ENCODE data around the gene AJAP1. TPM values are rescaled to one million over a fixed set of nuclear protein-coding genes. Genes with fewer than 3 reads are reported as not detected.

Gene AJAP1
- total and polyA plus RNA-seq, 10 of the 15 experiments (the other 5 are each of a cell fraction or from before 2014, with no cell fraction given): not detected

DNA sequence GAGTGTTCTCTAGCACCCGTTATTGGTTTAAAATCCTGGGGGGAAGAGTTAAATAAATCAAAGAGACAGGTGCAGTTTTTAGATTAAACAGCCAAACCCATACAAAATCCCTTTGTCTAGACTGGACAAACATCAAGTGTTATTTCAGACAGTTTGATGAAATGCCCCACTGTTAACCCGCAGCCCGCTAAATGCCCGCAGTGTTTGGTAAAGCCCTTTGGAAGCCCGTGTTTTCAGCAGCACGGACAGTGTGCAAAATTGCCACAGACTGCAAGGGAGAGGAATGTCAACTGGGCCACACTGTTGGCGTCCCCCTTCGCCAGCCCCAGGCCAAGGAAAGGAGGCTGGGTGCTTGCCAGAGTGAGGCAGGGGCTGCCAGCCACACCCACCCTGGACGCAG lies 26.6 kb downstream of the AJAP1 start:
- FAIRE-seq (no peak), DNase-seq (ENCODE audit: low read depth, low spot score) (no peak), ATAC-seq (no peak)
- in situ Hi-C loops (cut with MboI) (no loop called here), intact Hi-C loops (cut with micrococcal nuclease; ENCODE audit: unreplicated experiment) (no loop called here)
- Histone ChIP-seq H3K4me3 (no peak overlapping the region), H3K9ac (ENCODE audit: control insufficient read depth, insufficient read depth, low read length) (no peak overlapping the region), H3K27ac (ENCODE audit: control insufficient read depth, insufficient read depth) (no peak overlapping the region), H3K79me2 (ENCODE audit: control insufficient read depth, insufficient read depth, low read length) (no peaks in the 10 kb centered on the region), H3K36me3 (ENCODE audit: control insufficient read depth in 2 of 2, insufficient read depth in 2 of 2, low read length in 1 of 2) (no peaks in the 10 kb centered on the region), H3K9me3 (replicated peaks; ENCODE audit: control insufficient read depth, insufficient read depth, low read length) (no peaks in the 10 kb centered on the region), H3K27me3 (replicated peaks in 1 of 2; ENCODE audit: control insufficient read depth in 2 of 2, insufficient read depth in 2 of 2, low read length in 1 of 2) (no peaks in the 10 kb centered on the region), H4K20me1 (ENCODE audit: control insufficient read depth, insufficient read depth) (no peaks in the 10 kb centered on the region), H3K4me1 (ENCODE audit: control insufficient read depth, insufficient read depth, low read length) (no peaks in the 10 kb centered on the region), H2AFZ (ENCODE audit: control insufficient read depth, low read depth, low read length) (no peak overlapping the region), H3K4me2 (ENCODE audit: control insufficient read depth, insufficient read depth) (no peak overlapping the region)
- WGBS (ENCODE audit: insufficient coverage, insufficient replicate concordance, low lambda C conversion rate, missing lambda C conversion rate): 19% methylated on average over 9 of the region's 9 CpGs
- ChIA-PET POLR2A (no interaction called here), CTCF (interaction anchor here (0.6 kb wide), 1 partner anchor 29 kb away, joined by 4 read pairs; no protein-coding TSS in a partner anchor), RAD21 (ENCODE audit: unreplicated experiment) (no interaction called here), SMC1A (ENCODE audit: uncharacterized antibody, unreplicated experiment) (no interaction called here)
- TF ChIP-seq STAT1 (conservative IDR thresholded peaks at IDR 0.05) (no peak), RAD51 (IDR thresholded peaks at IDR 0.05) (no peak), MTA3 (IDR thresholded peaks at IDR 0.05; ENCODE audit: borderline replicate concordance, low read length) (no peak), YY1 (IDR thresholded peaks at IDR 0.05; ENCODE audit: low read depth, low read length) (no peak), SMC3 (IDR thresholded peaks at IDR 0.05; ENCODE audit: borderline replicate concordance, low read length) (no peak), MYB (IDR thresholded peaks at IDR 0.05; ENCODE audit: borderline replicate concordance, low read depth, low read length) (no peak), EZH2 (IDR thresholded peaks at IDR 0.05; ENCODE audit: borderline replicate concordance, control insufficient read depth, low read depth, low read length) (no peak), EED (IDR thresholded peaks at IDR 0.05; ENCODE audit: low read depth) (no peak)
- TF ChIP-seq, protein P1, sequence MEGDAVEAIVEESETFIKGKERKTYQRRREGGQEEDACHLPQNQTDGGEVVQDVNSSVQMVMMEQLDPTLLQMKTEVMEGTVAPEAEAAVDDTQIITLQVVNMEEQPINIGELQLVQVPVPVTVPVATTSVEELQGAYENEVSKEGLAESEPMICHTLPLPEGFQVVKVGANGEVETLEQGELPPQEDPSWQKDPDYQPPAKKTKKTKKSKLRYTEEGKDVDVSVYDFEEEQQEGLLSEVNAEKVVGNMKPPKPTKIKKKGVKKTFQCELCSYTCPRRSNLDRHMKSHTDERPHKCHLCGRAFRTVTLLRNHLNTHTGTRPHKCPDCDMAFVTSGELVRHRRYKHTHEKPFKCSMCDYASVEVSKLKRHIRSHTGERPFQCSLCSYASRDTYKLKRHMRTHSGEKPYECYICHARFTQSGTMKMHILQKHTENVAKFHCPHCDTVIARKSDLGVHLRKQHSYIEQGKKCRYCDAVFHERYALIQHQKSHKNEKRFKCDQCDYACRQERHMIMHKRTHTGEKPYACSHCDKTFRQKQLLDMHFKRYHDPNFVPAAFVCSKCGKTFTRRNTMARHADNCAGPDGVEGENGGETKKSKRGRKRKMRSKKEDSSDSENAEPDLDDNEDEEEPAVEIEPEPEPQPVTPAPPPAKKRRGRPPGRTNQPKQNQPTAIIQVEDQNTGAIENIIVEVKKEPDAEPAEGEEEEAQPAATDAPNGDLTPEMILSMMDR (IDR thresholded peaks at IDR 0.05 in 2 of 3, conservative IDR thresholded peaks at IDR 0.05 in 1 of 3; ENCODE audit: control insufficient read depth in 2 of 3, extremely low read depth in 1 of 3, insufficient read depth in 1 of 3, low read depth in 3 of 3, low read length in 3 of 3): no peak
- TF ChIP-seq, protein P2, sequence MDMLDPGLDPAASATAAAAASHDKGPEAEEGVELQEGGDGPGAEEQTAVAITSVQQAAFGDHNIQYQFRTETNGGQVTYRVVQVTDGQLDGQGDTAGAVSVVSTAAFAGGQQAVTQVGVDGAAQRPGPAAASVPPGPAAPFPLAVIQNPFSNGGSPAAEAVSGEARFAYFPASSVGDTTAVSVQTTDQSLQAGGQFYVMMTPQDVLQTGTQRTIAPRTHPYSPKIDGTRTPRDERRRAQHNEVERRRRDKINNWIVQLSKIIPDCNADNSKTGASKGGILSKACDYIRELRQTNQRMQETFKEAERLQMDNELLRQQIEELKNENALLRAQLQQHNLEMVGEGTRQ (IDR thresholded peaks at IDR 0.05; ENCODE audit: borderline replicate concordance, low read depth, low read length): no peak
- BruUV-seq (replicated peaks): no TSS peak
